Adrenal gland (tissue), 12 donors: ENCODE results near the gene HERC6. TPM values are rescaled to one million over a fixed set of nuclear protein-coding genes. Genes with fewer than 3 reads are reported as not detected.

Experiments used
- DNase-seq, 7 donors: peaks; one replicate each; pipeline ENCODE4 v3.0.0-alpha.2; 2019 to 2020
- H3K27ac ChIP-seq, 5 donors: fragments of 200-600 bp; sonication (generic) in 4 of 5; 1 replicate in 3 of 5; 2 replicates in 2 of 5; pipeline versions ENCODE4 v1.5.1 to v1.8.0; 2016 to 2020; ENCODE audit warnings: mild to moderate bottlenecking in 1 of 5
- H3K27me3 ChIP-seq: fragments of 200-600 bp; 2 replicates; pipeline ENCODE4 v1.8.0; 2021
- H3K36me3 ChIP-seq, 2 donors: fragments of 200-600 bp; replicated peaks in 1 of 2; 1 replicate in 1 of 2; 2 replicates in 1 of 2; pipeline versions ENCODE4 v1.5.1 to v1.8.0; 2018 to 2022
- H3K4me1 ChIP-seq, 2 donors: fragments of 200-600 bp; replicated peaks in 1 of 2; 1 replicate in 1 of 2; 2 replicates in 1 of 2; pipeline versions ENCODE4 v1.5.1 to v1.8.0; 2018 to 2021
- H3K4me3 ChIP-seq, 4 donors: fragments of 200-600 bp; sonication (generic) in 3 of 4; one replicate each; pipeline ENCODE4 v1.5.1; 2016 to 2018
- H3K9me3 ChIP-seq, 3 donors: fragments of 200-600 bp; sonication (generic) in 1 of 3; replicated peaks in 1 of 3; 1 replicate in 2 of 3; 2 replicates in 1 of 3; pipeline versions ENCODE4 v1.5.1 to v1.8.0; 2016 to 2021
- CTCF ChIP-seq, 6 experiments: fragments of 450-650 bp in 4 of 6; fragments of 200-600 bp in 2 of 6; sonication (generic) in 1 of 6; IDR thresholded peaks; 1 replicate in 5 of 6; 2 replicates in 1 of 6; pipeline versions ENCODE4 v1.5.1 to v1.8.0; 2016 to 2021; ENCODE audit warnings: antibody characterized with exemption in 6 of 6, mild to moderate bottlenecking in 2 of 6, moderate library complexity in 1 of 6
- POLR2A ChIP-seq, 2 donors: fragments of 450-650 bp; IDR thresholded peaks; one replicate each; pipeline ENCODE4 v1.6.1; 2017; ENCODE audit warnings: antibody characterized with exemption in 2 of 2, mild to moderate bottlenecking in 2 of 2, moderate library complexity in 1 of 2
- WGBS, 4 donors: extraction: QIAGEN DNeasy Blood & Tissue Kit in 2 of 4; methylation state at CpG; one replicate each; pipeline versions ENCODE4 v1.1.5 to v1.1.7; 2013 to 2017; 5-methylcytosine and 5-hydroxymethylcytosine counted together
- intact Hi-C, 2 donors: fragments of 100-400 bp; cut with DNase I; formaldehyde crosslinking; loops; one replicate each; pipeline versions ENCODE4 v1.14.1 to v1.15.0; 2022 to 2023
- polyA plus RNA-seq, 3 donors: library from polyadenylated mRNA; stranded (reverse); fragments of 200-250 nt in 2 of 3; fragments of 350-450 nt in 1 of 3; fragmentation: Illumina TruSeq in 1 of 3; extraction: RNeasy Lipid Tissue Mini Kit (QIAGEN cat#74804) in 1 of 3; gene quantifications; one replicate each; pipeline ENCODE4 v1.2.3, GENCODE V29; 2013 to 2014
- total RNA-seq, 9 donors: library from RNA; depleted of rRNA in 4 of 9; stranded (reverse); fragments of >200 nt in 4 of 9; fragments of 120-200 nt in 1 of 9; fragmentation: NEBNext Ultra II Directional in 1 of 9; extraction: Animal tissue kit (Norgen Biotek cat#: 25700) in 1 of 9; gene quantifications; one replicate each; pipeline versions ENCODE4 v1.1.0 to v1.2.4, GENCODE V29; 2013 to 2023
- donor health status: healthy with polysubstance abuse.
- donor health status: Bipolar disorder and iron deficiency.
- donor health status: DM: yes; HTN: yes; CAD: no.
- donor health status: DM: no; HTN: no; CAD: no.
- donor health status: DM: no; HTN: no; CAD: no.
- donor health status: DM: yes; HTN: yes; CAD: no.

Gene HERC6
- total and polyA plus RNA-seq, 12 donors = 3.8 to 15.9 (median 11.9) TPM

- H3K9me3 ChIP-seq = no peaks in the 10 kb centered on the region
- peaks cover 0 to 7% of the 10 kb centered on the region in 2 donors for H3K4me1 ChIP-seq
- peak; percentile 93 to 97 (median 97) for DNase-seq
- TF ChIP-seq CTCF (IDR thresholded peaks at IDR 0.05) (peak; percentile 31 to 81 (median 66)), POLR2A (IDR thresholded peaks at IDR 0.05) (peak; percentile 48 to 89)
- H3K27ac ChIP-seq = peak within 1 kb of the TSS; percentile 26 to 88 (median 85)
- H3K4me3 ChIP-seq = peak within 1 kb of the TSS; percentile 50 to 87 (median 71)
- WGBS, 4 donors = 0 to 1% (median 0%) methylated on average over 36 to 57 of the region's 57 CpGs
- H3K27me3 ChIP-seq = no peaks in the 10 kb centered on the region
- intact Hi-C loops = loop anchor here (5.0 to 10.0 kb wide), 4 partner anchors 79 to 239 kb away; partner anchors contain the start of gene HERC6 (in 2 of the 2)
- H3K36me3 ChIP-seq = no peaks in the 10 kb centered on the region
Observed at GRCh38 chr4:88456670-88457306, 78.1 kb downstream of the HERC6 start, which contains the start of gene HERC5. Gene HERC5 (plus strand): TSS chr4:88457119. CDS start chr4:88457270, 151 bp downstream.

- TF ChIP-seq CTCF (IDR thresholded peaks at IDR 0.05) (no peak), POLR2A (IDR thresholded peaks at IDR 0.05) (no peak)
Observed at GRCh38 chr4:88457307-88458103, 78.9 kb downstream of the HERC6 start.

GRCh38 chr4:88458104-88458740 is 79.6 kb downstream of the HERC6 start:
- WGBS, 4 donors = 47 to 54% (median 49%) methylated on average over 7 of the region's 7 CpGs
- no peak for DNase-seq
- TF ChIP-seq CTCF (IDR thresholded peaks at IDR 0.05) (no peak), POLR2A (IDR thresholded peaks at IDR 0.05) (no peak)
- peaks cover 0 to 7% of the 10 kb centered on the region in 2 donors for H3K4me1 ChIP-seq
- no peaks in the 10 kb centered on the region for H3K9me3 ChIP-seq
- no peaks in the 10 kb centered on the region for H3K27me3 ChIP-seq
- H3K4me3 ChIP-seq = peak overlapping the region in 2 of 4 donors; percentile 60 to 87
- H3K36me3 ChIP-seq = no peaks in the 10 kb centered on the region
- peak overlapping the region in 1 of 5 donors; percentile 85 for H3K27ac ChIP-seq
- intact Hi-C loops = loop anchor here (5.0 to 10.0 kb wide), 4 partner anchors 81 to 241 kb away; partner anchors contain the start of gene HERC6 (in 2 of the 2)

More at GRCh38 chr4:88457307-88458103, 78.9 kb downstream of the HERC6 start:
- H3K9me3 ChIP-seq = no peaks in the 10 kb centered on the region
- peak overlapping the region; percentile 26 to 88 (median 85) for H3K27ac ChIP-seq
- H3K4me3 ChIP-seq = peak overlapping the region; percentile 50 to 87 (median 71)
- intact Hi-C loops = loop anchor here (5.0 to 10.0 kb wide), 4 partner anchors 80 to 240 kb away; partner anchors contain the start of gene HERC6 (in 2 of the 2)
- WGBS, 4 donors = 3 to 19% (median 9%) methylated on average over 25 to 75 of the region's 75 CpGs
- no peaks in the 10 kb centered on the region for H3K27me3 ChIP-seq
- peaks cover 0 to 7% of the 10 kb centered on the region in 2 donors for H3K4me1 ChIP-seq
- no peaks in the 10 kb centered on the region for H3K36me3 ChIP-seq
- peak in 6 of 7 donors; percentile 35 to 62 (median 52) for DNase-seq
